ENCODE data around the gene KNDC1. TPM values are rescaled to one million over a fixed set of nuclear protein-coding genes. Genes with fewer than 3 reads are reported as not detected.

Gene KNDC1
- polyA plus RNA-seq, 4 donors: 0.37 to 18.6 TPM; not detected in 2

DNA sequence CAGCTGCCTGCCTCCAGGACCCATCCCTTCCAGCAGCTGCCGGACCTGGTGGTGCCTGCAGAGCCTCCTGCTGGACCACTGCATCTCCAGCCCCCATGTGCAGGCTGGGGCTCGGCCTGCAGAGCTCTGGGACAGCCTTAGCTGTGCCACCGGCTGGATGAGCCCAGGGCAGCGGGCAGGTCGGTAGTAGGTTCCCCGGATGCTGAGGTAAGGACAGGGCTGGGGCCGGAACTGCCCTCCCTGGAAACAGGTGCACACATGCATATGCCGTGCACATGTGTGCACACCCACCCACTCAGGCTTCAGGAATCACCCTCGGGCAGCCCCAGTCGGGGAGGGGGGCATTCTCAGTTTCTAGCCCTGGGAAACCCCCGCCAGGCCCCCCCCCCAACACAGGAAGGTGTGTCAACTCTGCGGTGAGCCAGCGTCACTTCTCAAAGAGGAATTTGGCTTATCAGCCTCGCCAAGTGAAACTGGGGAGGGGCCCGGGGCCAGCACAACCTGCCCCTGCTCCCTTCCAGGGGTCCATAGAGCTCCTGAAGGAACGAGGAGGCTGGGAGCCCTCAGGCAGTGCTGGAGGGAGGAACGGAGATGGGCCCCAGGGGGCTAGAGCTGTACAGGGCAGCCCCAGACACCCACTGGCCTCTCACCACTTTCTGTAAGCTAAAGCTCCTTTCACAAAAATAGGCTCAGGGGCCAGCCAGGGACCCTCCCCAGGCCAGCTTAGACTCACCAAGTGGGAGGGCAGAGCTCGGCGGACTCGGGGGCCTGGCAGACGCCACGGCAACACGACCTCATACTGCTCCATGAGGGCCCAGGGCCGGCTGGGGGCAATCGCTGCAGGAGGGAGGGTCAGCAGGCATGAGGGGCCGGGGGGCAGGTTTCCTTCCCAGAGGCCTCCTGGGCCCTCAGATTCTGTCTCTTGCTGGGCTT lies 115.0 kb downstream of the KNDC1 start:
- peak; percentile 29 to 53 for DNase-seq
- no peaks in the 10 kb centered on the region for H3K9me3 ChIP-seq (ENCODE audit: control insufficient read depth in 2 of 2, insufficient read depth in 1 of 2, low read depth in 1 of 2, low read length in 1 of 2)
- peaks cover 0 to 34% (median 2%) of the 10 kb centered on the region in 3 donors for H3K4me1 ChIP-seq (ENCODE audit: control insufficient read depth in 3 of 3, insufficient read depth in 2 of 3, low read depth in 1 of 3, low read length in 2 of 3)
- peaks cover 0 to 33% (median 7%) of the 10 kb centered on the region in 3 donors for H3K36me3 ChIP-seq (ENCODE audit: control insufficient read depth in 3 of 3, insufficient read depth in 2 of 3, low read depth in 1 of 3, low read length in 3 of 3)
- peaks cover 0 to 17% (median 4%) of the 10 kb centered on the region in 3 donors for H3K27me3 ChIP-seq (ENCODE audit: control insufficient read depth in 3 of 3, insufficient read depth in 3 of 3, low read length in 3 of 3)
- H3K27ac ChIP-seq (ENCODE audit: low read depth in 1 of 3, low read length in 2 of 3): peak overlapping the region in 2 of 3 donors; percentile 24 to 67
- H3K4me3 ChIP-seq (ENCODE audit: low read depth in 1 of 3, low read length in 3 of 3): peak overlapping the region in 1 of 3 donors; percentile 59
- 19 to 28% (median 21%) methylated on average over 26 of the region's 26 CpGs for WGBS, 3 donors
- FAIRE-seq: no peak

DNA sequence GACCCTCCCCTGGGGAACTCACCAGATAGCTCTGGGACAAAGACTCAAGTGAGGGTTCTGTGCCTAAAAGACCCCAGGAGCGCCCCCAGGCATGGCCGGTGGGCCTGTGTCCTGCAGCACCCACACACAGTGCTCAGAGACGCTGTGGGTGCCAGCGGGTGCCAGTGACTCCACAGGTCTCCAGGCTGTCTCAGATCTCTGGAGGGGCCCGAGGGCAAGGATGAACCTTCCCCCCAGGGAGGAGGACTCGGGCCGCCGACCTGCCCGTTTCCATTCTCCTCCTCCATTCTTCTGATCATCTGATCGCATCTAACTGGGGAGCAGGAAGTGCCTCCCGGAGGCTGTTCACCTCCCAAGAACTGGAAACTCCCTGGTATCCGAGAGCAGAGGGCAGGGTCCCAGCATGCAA lies 115.7 kb downstream of the KNDC1 start:
- no peak for FAIRE-seq
- DNase-seq: peak; percentile 16 to 45
- H3K36me3 ChIP-seq (ENCODE audit: control insufficient read depth in 3 of 3, insufficient read depth in 2 of 3, low read depth in 1 of 3, low read length in 3 of 3): peaks cover 0 to 33% (median 7%) of the 10 kb centered on the region in 3 donors
- H3K27me3 ChIP-seq (ENCODE audit: control insufficient read depth in 3 of 3, insufficient read depth in 3 of 3, low read length in 3 of 3): peaks cover 0 to 17% (median 4%) of the 10 kb centered on the region in 3 donors
- H3K9me3 ChIP-seq (ENCODE audit: control insufficient read depth in 2 of 2, insufficient read depth in 1 of 2, low read depth in 1 of 2, low read length in 1 of 2): no peaks in the 10 kb centered on the region
- H3K27ac ChIP-seq (ENCODE audit: low read depth in 1 of 3, low read length in 2 of 3): peak overlapping the region in 1 of 3 donors; percentile 49
- 11 to 20% (median 15%) methylated on average over 11 to 12 of the region's 12 CpGs for WGBS, 3 donors
- peaks cover 0 to 34% (median 2%) of the 10 kb centered on the region in 3 donors for H3K4me1 ChIP-seq (ENCODE audit: control insufficient read depth in 3 of 3, insufficient read depth in 2 of 3, low read depth in 1 of 3, low read length in 2 of 3)
- H3K4me3 ChIP-seq (ENCODE audit: low read depth in 1 of 3, low read length in 3 of 3): peak overlapping the region in 1 of 3 donors; percentile 59

Other genes with a start within 250 kb of the KNDC1 start
- gene CFAP46, start 217.6 kb upstream of the KNDC1 start, polyA plus RNA-seq: under 1 TPM in 2 of 4 donors, not detected in 2; 0.27 to 0.43 TPM
- gene ADGRA1, start 72.3 kb upstream of the KNDC1 start, polyA plus RNA-seq: under 1 TPM in 2 of 4 donors, not detected in 2; 0.10 to 0.22 TPM
- gene UTF1, start 70.0 kb downstream of the KNDC1 start, polyA plus RNA-seq: not detected
- under 1 TPM in 2 of 4 donors, not detected in 2; 0.19 to 0.30 TPM for gene VENTX, start 77.6 kb downstream of the KNDC1 start, polyA plus RNA-seq
- 1 to 10 TPM in 3 of 4 donors, under 1 TPM in 1; 0.67 to 4.4 (median 2.1) TPM for gene ADAM8, start 116.6 kb downstream of the KNDC1 start, polyA plus RNA-seq
- 100 to 1,000 TPM in 2 of 4 donors, 10 to 100 TPM in 2; 43.1 to 173 (median 88.4) TPM for gene TUBGCP2, start 148.7 kb downstream of the KNDC1 start, polyA plus RNA-seq
- gene ZNF511, start 148.7 kb downstream of the KNDC1 start, polyA plus RNA-seq: 10 to 100 TPM; 21.8 to 61.5 (median 48.8) TPM
- gene CALY, start 176.7 kb downstream of the KNDC1 start, polyA plus RNA-seq: 1 to 10 TPM in 2 of 4 donors, not detected in 2; 1.1 to 3.0 TPM
- gene PRAP1, start 187.2 kb downstream of the KNDC1 start, polyA plus RNA-seq: 1,000 to 10,000 TPM in 2 of 4 donors, 100 to 1,000 TPM in 2; 284 to 2,052 (median 1,107) TPM
- 100 to 1,000 TPM in 2 of 4 donors, 10 to 100 TPM in 2; 62.5 to 320 (median 165) TPM for gene FUOM, start 197.8 kb downstream of the KNDC1 start, polyA plus RNA-seq
- 100 to 1,000 TPM; 140 to 371 (median 225) TPM for gene ECHS1, start 213.1 kb downstream of the KNDC1 start, polyA plus RNA-seq
- gene PAOX, start 219.0 kb downstream of the KNDC1 start, polyA plus RNA-seq: 10 to 100 TPM in 3 of 4 donors, 1 to 10 TPM in 1; 7.9 to 40.8 (median 11.4) TPM
- gene MTG1, start 233.9 kb downstream of the KNDC1 start, polyA plus RNA-seq: 100 to 1,000 TPM in 2 of 4 donors, 10 to 100 TPM in 2; 67.4 to 124 (median 90.9) TPM

Data from small intestine (tissue), 7 donors.